ENCODE results near the gene ATF6.

DNA sequence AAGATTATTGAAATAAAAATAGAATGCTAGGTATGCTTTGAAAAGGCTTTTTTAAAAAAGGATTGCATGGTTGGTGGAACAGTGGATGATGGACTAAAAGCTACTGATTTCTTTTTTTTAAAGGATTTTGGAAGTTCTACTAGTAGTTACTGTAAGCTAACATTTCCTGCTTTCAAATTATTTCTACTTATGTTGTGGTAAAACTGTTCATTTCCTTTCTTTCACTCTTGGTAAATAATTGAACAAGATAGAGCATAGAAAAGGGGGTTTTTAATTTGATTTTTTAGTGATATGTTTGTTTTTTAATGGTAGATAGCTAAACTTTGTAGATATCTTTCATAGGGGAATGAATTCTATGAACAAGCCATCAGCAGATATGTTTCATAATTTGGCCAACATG lies 153.1 kb downstream of the ATF6 start:
- TF ChIP-seq, protein P1, sequence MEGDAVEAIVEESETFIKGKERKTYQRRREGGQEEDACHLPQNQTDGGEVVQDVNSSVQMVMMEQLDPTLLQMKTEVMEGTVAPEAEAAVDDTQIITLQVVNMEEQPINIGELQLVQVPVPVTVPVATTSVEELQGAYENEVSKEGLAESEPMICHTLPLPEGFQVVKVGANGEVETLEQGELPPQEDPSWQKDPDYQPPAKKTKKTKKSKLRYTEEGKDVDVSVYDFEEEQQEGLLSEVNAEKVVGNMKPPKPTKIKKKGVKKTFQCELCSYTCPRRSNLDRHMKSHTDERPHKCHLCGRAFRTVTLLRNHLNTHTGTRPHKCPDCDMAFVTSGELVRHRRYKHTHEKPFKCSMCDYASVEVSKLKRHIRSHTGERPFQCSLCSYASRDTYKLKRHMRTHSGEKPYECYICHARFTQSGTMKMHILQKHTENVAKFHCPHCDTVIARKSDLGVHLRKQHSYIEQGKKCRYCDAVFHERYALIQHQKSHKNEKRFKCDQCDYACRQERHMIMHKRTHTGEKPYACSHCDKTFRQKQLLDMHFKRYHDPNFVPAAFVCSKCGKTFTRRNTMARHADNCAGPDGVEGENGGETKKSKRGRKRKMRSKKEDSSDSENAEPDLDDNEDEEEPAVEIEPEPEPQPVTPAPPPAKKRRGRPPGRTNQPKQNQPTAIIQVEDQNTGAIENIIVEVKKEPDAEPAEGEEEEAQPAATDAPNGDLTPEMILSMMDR (IDR thresholded peaks at IDR 0.05): no peak
- TF ChIP-seq POLR2A (IDR thresholded peaks at IDR 0.05): no peak
